ENCODE data around the gene FBXL15. TPM values are rescaled to one million over a fixed set of nuclear protein-coding genes. Genes with fewer than 3 reads are reported as not detected.

The FBXL15 gene
- total and polyA plus RNA-seq, 2 experiments from 2014 or later: 18.5 to 36.1 TPM

GRCh38 chr10:102449321-102450123, 28.9 kb downstream of the FBXL15 start:
- H3K27me3 Mint-ChIP-seq (ENCODE audit: insufficient read depth, low read depth, poor library complexity): peaks cover 19% of the 10 kb centered on the region
- Histone ChIP-seq H4K20me1 (replicated peaks; ENCODE audit: insufficient read depth) (peaks cover 11% of the 10 kb centered on the region), H2AFZ (peak overlapping the region; percentile 85), H3K4me2 (peak overlapping the region; percentile 99), H3K79me2 (replicated peaks; ENCODE audit: insufficient read depth) (peaks cover 33% of the 10 kb centered on the region), H3K9me2 (ENCODE audit: insufficient read depth) (no peaks in the 10 kb centered on the region), H3K27ac (ENCODE audit: low read depth) (peak overlapping the region; percentile 90; the same call in 1 of the 2 replicates), H3K4me1 (ENCODE audit: insufficient read depth) (peaks cover 36% of the 10 kb centered on the region), H3K4me3 (peak overlapping the region; percentile 97), H3K36me3 (ENCODE audit: insufficient read depth) (peaks cover 4% of the 10 kb centered on the region; the same call in 1 of the 2 replicates), H3K27me3 (ENCODE audit: insufficient read depth) (no peaks in the 10 kb centered on the region), H3F3A (replicated peaks; ENCODE audit: low read depth) (peaks cover 32% of the 10 kb centered on the region)
- peaks cover 21% of the 10 kb centered on the region for H3K36me3 Mint-ChIP-seq (ENCODE audit: low read depth)
- H3K4me3 Mint-ChIP-seq: peak overlapping the region; percentile 93
- no peaks in the 10 kb centered on the region; the same call in 2 of the 3 replicates for H3K9me3 Mint-ChIP-seq
- ATAC-seq (peak; percentile 77), DNase-seq (ENCODE audit: low spot score) (peak; percentile 92)
- peaks cover 34% of the 10 kb centered on the region for H3K4me1 Mint-ChIP-seq
- peak overlapping the region; percentile 94 for H3K27ac Mint-ChIP-seq
- TF ChIP-seq POLR2AphosphoS5 (IDR thresholded peaks at IDR 0.05; ENCODE audit: low read depth): peak; percentile 58; the same call in 1 of the 2 replicates
- TF ChIP-seq ZNF114 (CRISPR knock-in tag; IDR thresholded peaks at IDR 0.05): no peak

- H3K27ac ChIP-seq (ENCODE audit: low read depth): peak overlapping the region; percentile 90; the same call in 1 of the 2 replicates
- ATAC-seq: no peak
- TF ChIP-seq ETS1 (IDR thresholded peaks at IDR 0.05) (no peak), REST (IDR thresholded peaks at IDR 0.05; ENCODE audit: unreplicated experiment) (no peak), ZNF114 (CRISPR knock-in tag; IDR thresholded peaks at IDR 0.05) (no peak), ZNF331 (CRISPR knock-in tag; IDR thresholded peaks at IDR 0.05; ENCODE audit: low read depth) (no peak), EZH2 (IDR thresholded peaks at IDR 0.05; ENCODE audit: low read depth, unreplicated experiment) (no peak), STAT1 (IDR thresholded peaks at IDR 0.05; ENCODE audit: unreplicated experiment) (no peak), NANOG (IDR thresholded peaks at IDR 0.05; ENCODE audit: borderline replicate concordance) (no peak), POLR2AphosphoS5 (IDR thresholded peaks at IDR 0.05; ENCODE audit: low read depth) (no peak), CTCF (conservative IDR thresholded peaks at IDR 0.05; ENCODE audit: low read depth in 2 of 2) (no peak), JUNB (IDR thresholded peaks at IDR 0.05; ENCODE audit: unreplicated experiment) (no peak)
Measured at GRCh38 chr10:102450124-102450373, 29.4 kb downstream of the FBXL15 start.

More at GRCh38 chr10:102450124-102450373, 29.4 kb downstream of the FBXL15 start:
- Mint-ChIP-seq H3K36me3 (ENCODE audit: low read depth) (peaks cover 21% of the 10 kb centered on the region), H3K4me3 (peak overlapping the region; percentile 93), H3K4me1 (peaks cover 39% of the 10 kb centered on the region), H3K27me3 (ENCODE audit: insufficient read depth, low read depth, poor library complexity) (peaks cover 22% of the 10 kb centered on the region), H3K9me3 (no peaks in the 10 kb centered on the region; the same call in 2 of the 3 replicates), H3K27ac (peak overlapping the region; percentile 94)
- H4K20me1 ChIP-seq (replicated peaks; ENCODE audit: insufficient read depth): peaks cover 11% of the 10 kb centered on the region
- H3K9me2 ChIP-seq (ENCODE audit: insufficient read depth): no peaks in the 10 kb centered on the region
- peaks cover 4% of the 10 kb centered on the region; the same call in 1 of the 2 replicates for H3K36me3 ChIP-seq (ENCODE audit: insufficient read depth)
- peak overlapping the region; percentile 74; the same call in 1 of the 2 replicates for H2AFZ ChIP-seq
- H3K4me3 ChIP-seq: peak overlapping the region; percentile 97
- H3F3A ChIP-seq (replicated peaks; ENCODE audit: low read depth): peaks cover 32% of the 10 kb centered on the region
- peaks cover 33% of the 10 kb centered on the region for H3K79me2 ChIP-seq (replicated peaks; ENCODE audit: insufficient read depth)
- H3K4me2 ChIP-seq: peak overlapping the region; percentile 99
- DNase-seq (ENCODE audit: low spot score): no peak
- H3K27me3 ChIP-seq (ENCODE audit: insufficient read depth): no peaks in the 10 kb centered on the region
- peaks cover 39% of the 10 kb centered on the region for H3K4me1 ChIP-seq (ENCODE audit: insufficient read depth)
